ENCODE results near the gene BPIFB3.
"Not testable (repeated sequence)": the region's sequence is repeated elsewhere in the genome, so short reads cannot be mapped to it uniquely, and the experiment has no call there.

BPIFB3 gene

DNA sequence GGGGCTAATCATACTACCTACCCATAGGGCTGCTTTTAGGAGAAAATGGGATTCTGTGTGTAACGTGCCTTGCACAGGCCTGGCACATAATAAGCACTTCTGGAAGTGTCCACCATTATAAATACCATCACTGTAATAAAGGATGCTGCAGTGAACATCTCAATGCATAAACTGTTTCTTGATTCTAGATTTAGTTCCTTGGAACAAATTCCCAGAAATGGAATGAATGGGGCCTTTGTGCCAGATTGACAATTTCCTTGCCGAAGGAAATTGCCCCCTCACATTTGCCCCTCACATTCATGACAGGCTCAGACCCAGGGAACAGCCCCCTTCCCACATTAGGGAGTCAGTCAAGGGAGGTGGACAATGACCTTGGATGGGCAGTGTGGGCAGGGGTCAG is 55.0 kb downstream of the BPIFB3 start:
- Histone ChIP-seq H3K9me3 (ENCODE audit: control insufficient read depth, insufficient read depth, low read length) (no peaks in the 10 kb centered on the region), H3K9ac (ENCODE audit: low read depth, low read length) (no peak overlapping the region), H3K36me3 (ENCODE audit: control insufficient read depth, insufficient read depth, low read length) (no peaks in the 10 kb centered on the region), H3K4me1 (ENCODE audit: control insufficient read depth, insufficient read depth, low read length) (peaks cover 2% of the 10 kb centered on the region), H3K4me3 (ENCODE audit: low read depth, low read length) (no peak overlapping the region), H3K27me3 (ENCODE audit: control insufficient read depth, insufficient read depth, low read length) (no peaks in the 10 kb centered on the region)

- Histone ChIP-seq H3K4me1 (ENCODE audit: control insufficient read depth, insufficient read depth, low read length) (no peaks in the 10 kb centered on the region), H3K36me3 (ENCODE audit: control insufficient read depth, insufficient read depth, low read length) (no peaks in the 10 kb centered on the region), H3K9ac (ENCODE audit: low read depth, low read length) (no peak overlapping the region), H3K4me3 (ENCODE audit: low read depth, low read length) (no peak overlapping the region), H3K27me3 (ENCODE audit: control insufficient read depth, insufficient read depth, low read length) (no peaks in the 10 kb centered on the region), H3K9me3 (ENCODE audit: control insufficient read depth, insufficient read depth, low read length) (no peaks in the 10 kb centered on the region)
Measured at GRCh38 chr20:33110147-33110825, 56.6 kb downstream of the BPIFB3 start.

DNA sequence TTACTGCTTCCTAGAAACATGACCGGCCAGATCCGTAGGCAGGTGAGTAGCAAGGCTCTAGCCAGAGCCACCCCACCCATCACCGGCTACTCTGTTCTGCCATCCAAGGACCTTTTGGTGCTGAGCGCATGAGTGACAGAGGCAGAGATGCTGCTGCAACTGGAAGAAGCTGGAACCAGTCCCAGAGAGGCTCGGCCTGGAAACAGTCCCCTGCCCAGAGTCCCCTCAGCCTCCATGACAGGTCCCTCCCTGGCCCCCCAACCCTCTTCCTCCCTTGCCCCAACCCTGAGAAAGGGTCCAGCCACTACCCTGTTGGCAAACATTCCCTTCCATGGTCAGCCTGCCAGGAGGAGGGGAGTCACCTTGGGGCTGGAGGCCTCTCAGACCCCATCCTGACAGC is 57.6 kb downstream of the BPIFB3 start:
- H3K9ac ChIP-seq (ENCODE audit: low read depth, low read length): no peak overlapping the region
- H3K36me3 ChIP-seq (ENCODE audit: control insufficient read depth, insufficient read depth, low read length): no peaks in the 10 kb centered on the region
- no peak overlapping the region for H3K4me3 ChIP-seq (ENCODE audit: low read depth, low read length)
- H3K27me3 ChIP-seq (ENCODE audit: control insufficient read depth, insufficient read depth, low read length): no peaks in the 10 kb centered on the region
- no peaks in the 10 kb centered on the region for H3K4me1 ChIP-seq (ENCODE audit: control insufficient read depth, insufficient read depth, low read length)
- no peaks in the 10 kb centered on the region for H3K9me3 ChIP-seq (ENCODE audit: control insufficient read depth, insufficient read depth, low read length)

- no peak overlapping the region for H3K4me3 ChIP-seq (ENCODE audit: low read depth, low read length)
- H3K9ac ChIP-seq (ENCODE audit: low read depth, low read length): no peak overlapping the region
- H3K4me1 ChIP-seq (ENCODE audit: control insufficient read depth, insufficient read depth, low read length): no peaks in the 10 kb centered on the region
- H3K9me3 ChIP-seq (ENCODE audit: control insufficient read depth, insufficient read depth, low read length): no peaks in the 10 kb centered on the region
- no peaks in the 10 kb centered on the region for H3K36me3 ChIP-seq (ENCODE audit: control insufficient read depth, insufficient read depth, low read length)
- no peaks in the 10 kb centered on the region for H3K27me3 ChIP-seq (ENCODE audit: control insufficient read depth, insufficient read depth, low read length)
Measured at GRCh38 chr20:33112547-33113386, 59.1 kb downstream of the BPIFB3 start.

- H3K4me3 ChIP-seq (ENCODE audit: low read depth, low read length): no peak overlapping the region
Measured at GRCh38 chr20:33113387-33113908, 59.7 kb downstream of the BPIFB3 start.

DNA sequence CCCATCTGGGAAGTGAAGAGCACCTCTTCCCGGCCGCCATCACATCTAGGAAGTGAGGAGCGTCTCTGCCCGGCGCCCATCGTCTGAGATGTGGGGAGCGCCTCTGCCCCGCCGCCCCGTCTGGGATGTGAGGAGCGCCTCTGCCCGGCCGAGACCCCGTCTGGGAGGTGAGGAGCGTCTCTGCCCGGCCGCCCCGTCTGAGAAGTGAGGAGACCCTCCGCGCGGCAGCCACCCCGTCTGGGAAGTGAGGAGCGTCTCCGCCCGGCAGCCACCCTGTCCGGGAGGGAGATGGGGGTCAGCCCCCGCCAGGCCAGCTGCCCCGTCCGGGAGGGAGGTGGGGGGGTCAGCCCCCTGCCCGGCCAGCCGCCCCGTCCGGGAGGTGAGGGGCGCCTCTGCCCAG is 61.8 kb downstream of the BPIFB3 start:
- H3K36me3 ChIP-seq (ENCODE audit: control insufficient read depth, insufficient read depth, low read length); H3K4me3 ChIP-seq (ENCODE audit: low read depth, low read length); H3K4me1 ChIP-seq (ENCODE audit: control insufficient read depth, insufficient read depth, low read length); H3K9ac ChIP-seq (ENCODE audit: low read depth, low read length); H3K27me3 ChIP-seq (ENCODE audit: control insufficient read depth, insufficient read depth, low read length); H3K9me3 ChIP-seq (ENCODE audit: control insufficient read depth, insufficient read depth, low read length): not testable (repeated sequence)

More at GRCh38 chr20:33113387-33113908, 59.7 kb downstream of the BPIFB3 start:
- no peaks in the 10 kb centered on the region for H3K27me3 ChIP-seq (ENCODE audit: control insufficient read depth, insufficient read depth, low read length)
- no peaks in the 10 kb centered on the region for H3K4me1 ChIP-seq (ENCODE audit: control insufficient read depth, insufficient read depth, low read length)
- no peak overlapping the region for H3K9ac ChIP-seq (ENCODE audit: low read depth, low read length)
- no peaks in the 10 kb centered on the region for H3K9me3 ChIP-seq (ENCODE audit: control insufficient read depth, insufficient read depth, low read length)
- H3K36me3 ChIP-seq (ENCODE audit: control insufficient read depth, insufficient read depth, low read length): no peaks in the 10 kb centered on the region

- Histone ChIP-seq H3K4me3 (ENCODE audit: low read depth, low read length) (no peak overlapping the region), H3K9me3 (ENCODE audit: control insufficient read depth, insufficient read depth, low read length) (no peaks in the 10 kb centered on the region), H3K36me3 (ENCODE audit: control insufficient read depth, insufficient read depth, low read length) (no peaks in the 10 kb centered on the region), H3K4me1 (ENCODE audit: control insufficient read depth, insufficient read depth, low read length) (no peaks in the 10 kb centered on the region), H3K27me3 (ENCODE audit: control insufficient read depth, insufficient read depth, low read length) (no peaks in the 10 kb centered on the region), H3K9ac (ENCODE audit: low read depth, low read length) (no peak overlapping the region)
Measured at GRCh38 chr20:33119725-33120720, 66.3 kb downstream of the BPIFB3 start.

DNA sequence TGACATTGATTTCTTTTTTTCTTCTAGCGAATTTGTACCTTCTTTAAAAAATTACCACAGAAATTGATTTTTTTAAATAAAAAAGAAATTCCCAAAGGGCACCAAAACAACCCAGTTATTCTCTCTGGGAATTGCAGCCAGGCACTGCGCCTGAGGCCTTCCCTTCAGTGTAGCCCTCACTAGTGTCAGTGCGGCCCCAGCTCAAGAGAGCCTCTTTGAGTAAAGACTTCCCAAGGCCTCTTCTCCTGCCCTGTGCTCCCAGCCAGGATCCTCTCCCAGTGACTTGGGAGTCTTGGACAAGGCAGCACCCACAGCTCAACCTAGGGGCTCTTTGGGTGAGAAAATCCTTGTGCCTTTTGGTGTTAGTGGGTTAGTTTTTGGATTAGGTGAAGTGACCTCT is 67.2 kb downstream of the BPIFB3 start:
- H3K27me3 ChIP-seq (ENCODE audit: control insufficient read depth, insufficient read depth, low read length): no peaks in the 10 kb centered on the region
- no peak overlapping the region for H3K9ac ChIP-seq (ENCODE audit: low read depth, low read length)

DNA sequence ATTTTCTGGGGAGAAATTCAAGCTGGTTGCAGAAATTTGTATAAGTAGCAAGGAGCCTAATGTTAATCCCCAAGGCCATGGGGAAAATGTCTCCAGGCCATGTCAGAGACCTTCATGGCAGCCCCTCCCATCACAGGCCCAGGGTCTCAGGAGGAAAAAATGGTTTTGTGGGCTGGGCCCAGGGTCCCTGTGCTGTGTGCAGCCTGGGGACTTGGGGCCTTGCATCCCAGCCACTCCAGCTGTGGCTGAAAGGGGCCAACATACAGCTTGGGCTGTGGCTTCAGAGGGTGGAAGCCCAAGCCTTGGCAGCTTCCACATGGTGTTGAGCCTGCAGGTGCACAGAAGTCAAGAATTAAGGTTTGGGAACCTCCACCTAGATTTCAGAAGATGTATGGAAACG is 68.6 kb downstream of the BPIFB3 start:
- H3K9ac ChIP-seq (ENCODE audit: low read depth, low read length); H3K4me3 ChIP-seq (ENCODE audit: low read depth, low read length); H3K27me3 ChIP-seq (ENCODE audit: control insufficient read depth, insufficient read depth, low read length); H3K9me3 ChIP-seq (ENCODE audit: control insufficient read depth, insufficient read depth, low read length); H3K4me1 ChIP-seq (ENCODE audit: control insufficient read depth, insufficient read depth, low read length); H3K36me3 ChIP-seq (ENCODE audit: control insufficient read depth, insufficient read depth, low read length): not testable (repeated sequence)

More for the DNA sequence above, 67.2 kb downstream of the BPIFB3 start:
- Histone ChIP-seq H3K36me3 (ENCODE audit: control insufficient read depth, insufficient read depth, low read length) (no peaks in the 10 kb centered on the region), H3K4me3 (ENCODE audit: low read depth, low read length) (no peak overlapping the region), H3K9me3 (ENCODE audit: control insufficient read depth, insufficient read depth, low read length) (no peaks in the 10 kb centered on the region), H3K4me1 (ENCODE audit: control insufficient read depth, insufficient read depth, low read length) (no peaks in the 10 kb centered on the region)

All from iPS-15b (cell line).